ENCODE results near the gene ZNF578. TPM values are rescaled to one million over a fixed set of nuclear protein-coding genes. Genes with fewer than 3 reads are reported as not detected.
A peak's percentile ranks its signal among the peaks of the same experiment; 100 is the strongest.
"Not testable (repeated sequence)": the region's sequence is repeated elsewhere in the genome, so short reads cannot be mapped to it uniquely, and the experiment has no call there.

Gene ZNF578
- total RNA-seq, 1 donor from 2014 or later: 3.2 TPM

DNA sequence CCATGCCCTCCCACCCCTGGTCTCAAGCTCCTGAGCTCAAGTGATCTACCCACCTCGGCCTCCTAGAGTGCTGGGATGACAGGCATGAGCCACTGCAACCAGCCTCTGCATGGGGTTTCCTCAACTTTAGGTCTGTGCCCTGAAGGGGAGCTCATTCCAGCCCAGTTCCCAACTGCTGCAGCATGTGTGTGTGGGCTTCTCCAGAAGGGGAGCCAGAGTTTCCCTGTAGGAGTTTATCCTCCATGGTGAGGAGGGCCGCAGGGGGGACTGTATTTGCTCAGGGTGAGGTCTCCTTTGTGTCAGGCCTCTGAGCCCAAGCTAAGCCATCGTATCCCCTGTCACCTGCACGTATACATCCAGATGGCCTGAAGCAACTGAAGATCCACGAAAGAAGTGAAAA lies 62.8 kb downstream of the ZNF578 start:
- DNase-seq: no peak

DNA sequence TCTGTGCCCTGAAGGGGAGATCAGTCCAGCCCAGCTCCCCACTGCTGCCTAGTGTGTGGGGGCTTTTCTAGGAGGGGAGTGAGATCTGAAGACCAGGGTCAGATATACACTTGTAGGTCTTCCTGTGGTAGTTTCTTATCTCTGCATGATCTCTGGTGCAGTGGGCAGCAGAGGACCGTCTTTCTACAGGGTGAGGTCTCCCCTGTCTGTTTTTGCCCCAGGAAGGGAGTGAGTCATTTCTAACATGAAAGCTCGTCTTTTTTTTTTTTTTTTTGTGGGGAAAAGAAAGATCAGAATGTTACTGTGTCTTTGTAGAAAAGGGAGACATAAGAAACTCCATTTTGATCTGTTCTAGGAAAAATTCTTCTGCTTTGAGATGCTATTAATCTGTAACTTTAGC lies 65.3 kb downstream of the ZNF578 start:
- no peak for DNase-seq

DNA sequence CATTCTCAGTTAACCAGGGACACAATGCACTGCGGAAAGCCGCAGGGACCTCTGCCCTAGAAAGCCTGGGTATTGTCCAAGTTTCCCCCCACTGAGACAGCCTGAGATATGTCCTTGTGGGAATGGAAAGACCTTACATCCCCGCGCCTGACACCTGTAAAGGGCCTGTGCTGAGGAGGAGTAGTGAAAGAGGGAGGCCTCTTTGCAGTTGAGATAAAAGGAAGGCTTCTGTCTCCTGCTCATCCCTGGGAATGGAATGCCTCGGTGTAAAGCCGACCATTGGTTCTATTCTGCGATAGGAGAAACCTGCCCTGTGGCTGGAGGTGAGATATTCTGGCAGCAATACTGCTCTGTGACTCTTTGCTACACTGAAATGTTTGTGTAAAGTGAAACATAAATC lies 65.8 kb downstream of the ZNF578 start:
- not testable (repeated sequence) for DNase-seq

GRCh38 chr19:52520013-52520412 lies 66.7 kb downstream of the ZNF578 start:
- DNase-seq: no peak

DNA sequence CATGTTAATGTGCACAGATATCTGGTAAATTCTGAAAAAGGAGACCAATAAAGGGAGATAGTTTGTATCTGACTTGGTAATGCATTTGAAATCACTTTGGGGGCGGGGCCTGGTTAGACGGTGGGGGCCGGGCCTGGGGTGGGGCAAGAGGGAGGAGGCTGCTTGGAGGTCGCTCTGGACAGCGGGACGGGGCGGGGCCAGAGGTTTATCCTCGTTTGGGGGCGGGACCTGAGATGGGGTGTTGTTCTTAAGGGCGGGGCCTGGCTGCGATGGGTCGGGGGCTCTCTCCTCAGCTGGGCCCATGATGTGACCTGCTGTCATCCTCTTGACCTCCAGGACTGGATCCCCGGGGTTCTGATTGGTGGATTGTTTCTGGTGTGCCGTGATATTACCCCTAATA lies 69.2 kb downstream of the ZNF578 start:
- no peak for DNase-seq

DNA sequence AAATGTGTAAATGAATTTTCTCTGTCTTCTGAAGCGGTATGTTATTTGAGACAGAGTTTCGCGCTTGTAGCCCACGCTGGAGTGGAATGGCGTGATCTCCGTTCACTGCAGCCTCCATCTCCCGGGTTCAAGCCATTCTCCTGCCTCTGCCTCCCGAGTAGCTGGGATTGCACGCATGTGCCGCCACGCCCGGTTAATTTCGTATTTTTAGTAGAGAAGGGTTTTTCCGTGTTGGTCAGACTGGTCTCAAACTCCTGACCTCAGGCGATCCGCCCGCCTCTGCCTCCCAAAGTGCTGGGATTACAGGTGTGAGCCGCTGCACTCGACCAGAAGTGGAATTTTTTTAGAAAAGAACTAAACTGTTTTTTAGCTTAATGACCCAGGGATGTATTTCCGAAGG lies 70.7 kb downstream of the ZNF578 start:
- DNase-seq: no peak

- peak; percentile 96 for DNase-seq
Measured at GRCh38 chr19:52527134-52527955, 74.0 kb downstream of the ZNF578 start, which contains the start of gene ZNF808. Gene ZNF808 (plus strand): TSS chr19:52527668. CDS start chr19:52543285, 15,617 bp downstream.

- no peak for DNase-seq
Measured at GRCh38 chr19:52527956-52528351, 74.6 kb downstream of the ZNF578 start.

GRCh38 chr19:52532480-52532879 lies 79.1 kb downstream of the ZNF578 start:
- DNase-seq: no peak

GRCh38 chr19:52533901-52534300 lies 80.5 kb downstream of the ZNF578 start:
- no peak for DNase-seq

- not testable (repeated sequence) for DNase-seq
Measured at GRCh38 chr19:52535385-52535770, 82.0 kb downstream of the ZNF578 start.

DNA sequence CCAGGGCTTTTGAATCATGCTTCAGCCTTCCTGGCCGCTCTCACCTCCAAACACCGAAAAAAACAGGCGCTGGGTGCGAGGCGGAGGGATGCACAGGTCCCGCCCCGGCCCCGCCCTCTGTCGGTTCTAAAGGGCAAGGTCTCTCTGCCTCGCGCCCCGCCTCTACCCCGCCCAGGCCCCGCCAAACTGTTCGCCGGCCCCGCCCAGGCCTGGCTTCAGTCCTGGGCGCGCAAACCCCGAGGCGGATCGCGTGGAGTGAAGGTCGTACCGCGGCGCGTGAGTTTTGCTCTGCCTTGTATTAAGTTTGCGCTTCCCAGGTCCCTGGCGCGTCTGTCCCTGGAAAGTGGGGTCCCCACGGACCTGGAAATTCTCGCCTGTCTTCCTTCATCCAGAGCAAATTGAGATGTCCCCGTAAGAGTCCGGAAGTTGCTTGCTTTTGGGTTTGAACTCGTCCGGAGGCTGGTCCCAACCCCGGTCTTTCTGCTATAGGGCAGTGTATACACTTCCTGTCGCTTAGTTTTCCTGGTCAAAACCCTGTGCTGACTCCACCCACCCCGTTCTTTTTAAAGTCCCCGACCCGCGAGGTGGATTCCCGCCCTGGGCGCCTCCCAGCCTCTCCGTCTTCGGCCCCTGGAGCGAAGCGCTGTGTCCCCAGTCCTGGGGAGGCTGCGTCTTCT lies 82.6 kb downstream of the ZNF578 start:
- DNase-seq: peak; percentile 78

DNA sequence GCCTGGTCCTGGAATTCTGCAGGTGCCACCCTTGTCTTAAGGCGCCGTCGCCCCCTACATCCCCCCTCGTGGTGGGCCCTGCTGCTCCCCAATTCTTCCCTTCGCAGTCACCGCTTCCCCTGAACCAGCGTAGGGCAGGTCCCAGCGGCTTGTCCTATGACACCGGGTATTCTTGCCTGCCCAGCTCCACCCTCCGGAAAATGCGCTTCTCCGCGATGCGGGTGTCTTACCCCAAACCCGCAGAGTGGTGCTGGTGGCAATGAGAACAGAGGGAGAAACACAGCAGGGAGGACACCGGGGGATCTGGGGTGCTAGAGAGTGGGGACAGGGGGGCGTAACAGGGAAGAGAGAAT lies 83.1 kb downstream of the ZNF578 start:
- DNase-seq: no peak

DNA sequence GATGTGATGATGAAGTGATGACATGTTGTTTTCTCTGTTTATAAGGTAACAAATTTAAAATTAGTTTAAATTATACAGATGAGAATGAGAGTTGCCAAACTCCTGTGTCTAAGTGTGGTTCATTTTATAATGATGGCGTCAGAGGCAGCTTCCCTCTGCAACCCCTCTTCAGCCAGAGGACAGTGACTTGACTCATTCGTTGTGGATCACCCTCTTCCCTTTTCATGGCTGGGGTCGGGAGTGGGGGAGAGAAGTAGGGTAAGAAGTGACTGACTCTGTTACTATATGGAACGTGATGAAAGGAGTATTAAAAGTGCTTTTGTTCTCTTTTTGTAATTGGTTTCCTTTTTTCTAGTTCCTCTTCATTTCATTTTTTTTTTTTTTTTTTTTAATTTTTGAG lies 85.5 kb downstream of the ZNF578 start:
- not testable (repeated sequence) for DNase-seq

DNA sequence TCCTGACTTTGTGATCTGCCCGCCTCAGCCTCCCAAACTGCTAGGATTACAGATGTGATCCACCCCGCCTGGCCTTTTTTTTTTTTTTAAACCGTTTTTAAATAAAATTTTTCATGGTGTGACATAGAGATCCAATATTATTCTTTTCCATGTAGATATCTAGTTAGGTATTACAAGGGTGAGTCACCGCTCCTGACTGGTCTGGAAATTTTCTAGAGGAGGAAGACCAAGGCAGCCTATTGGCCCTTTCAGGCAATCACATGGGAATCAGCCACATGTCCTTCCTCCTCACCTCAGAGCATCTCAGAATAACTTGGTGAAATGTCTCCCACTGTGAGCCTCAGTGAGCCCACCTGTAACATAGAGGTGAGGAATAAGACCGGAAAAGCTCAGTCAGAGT lies 87.8 kb downstream of the ZNF578 start:
- not testable (repeated sequence) for DNase-seq

- no peak for DNase-seq
Measured at GRCh38 chr19:52541608-52542007, 88.3 kb downstream of the ZNF578 start.

GRCh38 chr19:52542541-52542940 lies 89.2 kb downstream of the ZNF578 start:
- peak; percentile 56 for DNase-seq

- peak; percentile 48 for DNase-seq
Measured at GRCh38 chr19:52542984-52543664, 89.8 kb downstream of the ZNF578 start.

DNA sequence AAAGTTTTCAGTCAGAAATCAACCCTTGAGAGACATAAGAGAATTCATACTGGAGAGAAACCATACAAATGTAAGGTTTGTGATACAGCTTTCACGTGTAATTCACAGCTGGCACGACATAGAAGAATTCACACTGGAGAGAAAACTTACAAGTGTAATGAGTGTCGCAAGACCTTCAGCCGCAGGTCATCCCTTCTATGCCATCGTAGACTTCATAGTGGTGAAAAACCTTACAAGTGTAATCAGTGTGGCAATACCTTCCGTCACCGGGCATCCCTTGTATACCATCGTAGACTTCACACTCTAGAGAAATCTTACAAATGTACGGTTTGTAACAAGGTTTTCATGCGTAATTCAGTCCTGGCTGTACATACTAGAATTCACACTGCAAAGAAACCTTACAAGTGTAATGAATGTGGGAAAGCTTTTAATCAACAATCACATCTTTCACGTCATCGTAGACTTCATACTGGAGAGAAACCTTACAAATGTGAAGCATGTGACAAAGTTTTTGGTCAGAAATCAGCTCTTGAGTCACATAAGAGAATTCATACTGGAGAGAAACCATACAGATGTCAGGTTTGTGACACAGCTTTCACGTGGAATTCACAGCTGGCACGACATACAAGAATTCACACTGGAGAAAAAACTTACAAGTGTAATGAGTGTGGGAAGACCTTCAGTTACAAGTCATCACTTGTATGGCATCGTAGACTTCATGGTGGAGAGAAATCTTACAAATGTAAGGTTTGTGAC lies 101.0 kb downstream of the ZNF578 start:
- no peak for DNase-seq

DNA sequence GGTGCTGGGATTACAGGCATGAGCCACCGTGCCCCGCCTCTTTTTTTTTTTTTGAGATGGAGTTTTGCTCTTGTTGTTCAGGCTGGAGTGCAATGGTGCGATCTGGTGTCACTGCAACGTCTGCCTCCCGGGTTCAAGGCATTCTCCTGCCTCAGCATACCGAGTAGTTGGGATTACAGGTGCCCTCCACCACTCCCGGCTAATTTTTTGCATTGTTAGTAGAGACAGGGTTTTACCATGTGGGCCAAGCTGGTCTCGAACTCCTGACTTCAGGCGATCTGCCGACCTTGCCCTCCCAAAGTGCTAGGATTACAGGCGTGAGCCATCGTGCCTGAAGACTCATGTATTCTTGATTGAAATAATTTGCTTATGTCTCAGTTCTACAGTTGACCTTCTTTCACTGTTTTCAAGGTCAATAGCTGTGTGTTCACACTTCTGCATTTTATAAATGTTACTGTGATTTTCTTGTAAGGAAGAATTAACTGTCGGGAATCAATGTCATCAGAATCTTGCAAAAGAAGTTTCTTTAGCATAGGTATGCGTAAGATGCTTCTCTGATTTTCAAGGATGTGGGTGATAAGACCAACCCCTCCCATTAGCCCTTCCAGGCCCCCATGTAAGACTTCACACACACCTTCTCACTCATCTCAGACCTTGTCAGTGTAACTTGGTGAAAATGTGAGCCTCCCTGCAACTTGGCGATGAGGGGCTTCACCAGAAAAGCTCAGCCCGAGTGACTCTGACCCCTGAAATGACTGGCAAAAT lies 104.1 kb downstream of the ZNF578 start:
- DNase-seq: no peak

GRCh38 chr19:52558732-52559445 lies 105.5 kb downstream of the ZNF578 start:
- not testable (repeated sequence) for DNase-seq

Data from dermis blood vessel endothelial cell (primary cell).